WI38 (cell line): ENCODE measurements around the gene ROCK2.

Experiments used
- H3K4me3 ChIP-seq: 2 replicates; pipeline ENCODE4 v1.5.1; 2011; ENCODE audit warnings: low read depth, mild to moderate bottlenecking, control low read depth, low read length
- TF ChIP-seq, protein P1 (sequence below): IDR thresholded peaks from 2 replicates; pipeline ENCODE4 v1.5.1; 2012; ENCODE audit warnings: low read depth, mild to moderate bottlenecking, control low read depth, low read length

The ROCK2 gene

DNA sequence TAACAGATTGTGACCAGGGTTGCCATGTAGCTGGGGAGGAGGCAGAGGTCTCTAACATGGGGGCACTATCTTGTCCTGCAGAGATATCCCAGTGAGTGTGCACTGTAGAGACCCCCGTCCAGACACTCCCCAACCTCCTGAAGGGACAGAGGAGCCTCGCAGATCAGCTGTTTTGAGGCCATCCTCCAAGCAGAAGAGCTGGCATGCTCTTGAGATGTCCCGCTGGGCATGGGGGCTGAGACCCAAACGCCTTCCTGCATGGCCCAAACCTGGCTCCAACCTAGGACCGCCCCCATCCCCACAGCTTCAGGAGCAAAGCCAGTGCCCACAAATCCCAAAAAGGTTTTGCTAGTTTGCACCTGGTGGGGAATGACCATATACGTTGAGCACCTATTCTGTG, 191.8 kb downstream of the ROCK2 start:
- TF ChIP-seq, protein P1, sequence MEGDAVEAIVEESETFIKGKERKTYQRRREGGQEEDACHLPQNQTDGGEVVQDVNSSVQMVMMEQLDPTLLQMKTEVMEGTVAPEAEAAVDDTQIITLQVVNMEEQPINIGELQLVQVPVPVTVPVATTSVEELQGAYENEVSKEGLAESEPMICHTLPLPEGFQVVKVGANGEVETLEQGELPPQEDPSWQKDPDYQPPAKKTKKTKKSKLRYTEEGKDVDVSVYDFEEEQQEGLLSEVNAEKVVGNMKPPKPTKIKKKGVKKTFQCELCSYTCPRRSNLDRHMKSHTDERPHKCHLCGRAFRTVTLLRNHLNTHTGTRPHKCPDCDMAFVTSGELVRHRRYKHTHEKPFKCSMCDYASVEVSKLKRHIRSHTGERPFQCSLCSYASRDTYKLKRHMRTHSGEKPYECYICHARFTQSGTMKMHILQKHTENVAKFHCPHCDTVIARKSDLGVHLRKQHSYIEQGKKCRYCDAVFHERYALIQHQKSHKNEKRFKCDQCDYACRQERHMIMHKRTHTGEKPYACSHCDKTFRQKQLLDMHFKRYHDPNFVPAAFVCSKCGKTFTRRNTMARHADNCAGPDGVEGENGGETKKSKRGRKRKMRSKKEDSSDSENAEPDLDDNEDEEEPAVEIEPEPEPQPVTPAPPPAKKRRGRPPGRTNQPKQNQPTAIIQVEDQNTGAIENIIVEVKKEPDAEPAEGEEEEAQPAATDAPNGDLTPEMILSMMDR = no peak
- H3K4me3 ChIP-seq = no peak overlapping the region

DNA sequence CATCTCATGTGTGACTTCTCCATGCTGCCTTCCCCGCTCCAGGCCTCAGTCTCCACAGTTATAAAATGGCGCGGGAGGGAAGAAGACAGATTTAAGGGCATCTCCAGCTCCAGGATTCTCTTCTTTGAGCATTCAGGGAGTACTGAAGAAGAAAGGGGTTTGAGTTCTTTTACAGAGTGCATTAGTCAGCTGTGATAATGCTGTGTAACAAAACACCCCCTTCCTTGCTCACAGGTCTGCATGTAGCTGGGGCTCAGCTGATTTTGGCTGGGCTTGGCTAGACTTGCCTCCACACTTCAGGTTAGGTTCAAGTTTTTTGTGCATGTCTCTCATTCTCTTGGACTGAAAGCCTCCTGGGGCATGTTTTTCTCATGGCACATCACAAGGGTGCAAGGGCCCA, 197.2 kb downstream of the ROCK2 start:
- no peak overlapping the region for H3K4me3 ChIP-seq
- TF ChIP-seq, protein P1 = no peak

DNA sequence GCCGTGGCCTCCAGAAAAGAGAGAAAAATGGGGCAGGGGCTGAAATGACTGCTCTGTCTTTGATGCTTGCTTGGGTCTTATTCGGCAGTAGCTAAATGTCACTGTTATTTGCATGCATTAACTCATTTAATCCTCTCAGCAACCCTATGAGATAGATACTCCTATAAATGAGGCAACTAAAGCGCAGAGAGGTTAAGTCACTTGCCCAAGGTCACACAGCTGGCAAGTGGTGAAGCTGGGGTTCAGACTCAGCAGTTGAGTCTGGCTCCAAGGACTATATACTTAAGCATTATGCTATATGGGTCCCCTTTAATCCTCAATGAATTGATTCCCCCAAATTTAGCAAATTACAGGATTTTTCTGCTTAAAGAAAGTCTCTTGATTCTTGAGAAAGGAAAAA, 198.4 kb downstream of the ROCK2 start:
- no peak overlapping the region for H3K4me3 ChIP-seq
- TF ChIP-seq, protein P1 = no peak

DNA sequence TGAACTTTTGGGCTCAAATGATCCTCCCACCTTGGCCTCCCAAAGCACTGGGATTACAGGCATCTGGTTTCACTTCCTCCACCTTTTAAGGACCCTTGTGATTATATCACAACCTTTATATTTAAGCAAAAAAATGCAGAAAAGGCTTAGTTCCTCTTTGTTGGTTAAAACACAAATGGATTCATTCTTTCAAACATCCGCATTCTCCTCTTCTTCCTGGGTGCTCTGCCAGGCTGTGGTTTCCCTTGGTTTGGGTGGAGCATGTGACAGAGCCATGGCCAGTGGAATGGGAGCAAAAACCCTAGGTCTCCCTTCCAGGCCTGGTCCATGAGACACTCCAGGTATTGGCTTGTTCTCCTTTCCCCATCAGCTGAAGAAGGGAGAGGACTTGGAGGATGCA, 199.1 kb downstream of the ROCK2 start:
- no peak overlapping the region for H3K4me3 ChIP-seq
- TF ChIP-seq, protein P1 = no peak

DNA sequence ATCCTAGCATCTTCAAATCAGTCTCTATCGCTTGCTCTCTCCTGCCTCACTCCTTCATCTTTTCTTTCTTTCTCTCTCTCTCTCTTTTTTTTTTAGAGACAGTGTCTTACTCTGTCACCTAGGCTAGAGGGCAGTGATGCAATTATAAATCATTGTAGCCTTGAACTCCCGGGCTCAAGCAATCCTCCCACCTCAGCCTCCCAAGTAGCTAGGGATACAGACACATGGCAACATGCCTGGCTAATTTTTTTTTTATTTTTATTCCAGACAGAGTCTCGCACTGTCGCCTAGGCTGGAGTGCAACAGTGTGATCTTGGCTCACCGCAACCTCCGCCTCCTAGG, 199.7 kb downstream of the ROCK2 start:
- TF ChIP-seq, protein P1 = no peak
- H3K4me3 ChIP-seq = no peak overlapping the region

DNA sequence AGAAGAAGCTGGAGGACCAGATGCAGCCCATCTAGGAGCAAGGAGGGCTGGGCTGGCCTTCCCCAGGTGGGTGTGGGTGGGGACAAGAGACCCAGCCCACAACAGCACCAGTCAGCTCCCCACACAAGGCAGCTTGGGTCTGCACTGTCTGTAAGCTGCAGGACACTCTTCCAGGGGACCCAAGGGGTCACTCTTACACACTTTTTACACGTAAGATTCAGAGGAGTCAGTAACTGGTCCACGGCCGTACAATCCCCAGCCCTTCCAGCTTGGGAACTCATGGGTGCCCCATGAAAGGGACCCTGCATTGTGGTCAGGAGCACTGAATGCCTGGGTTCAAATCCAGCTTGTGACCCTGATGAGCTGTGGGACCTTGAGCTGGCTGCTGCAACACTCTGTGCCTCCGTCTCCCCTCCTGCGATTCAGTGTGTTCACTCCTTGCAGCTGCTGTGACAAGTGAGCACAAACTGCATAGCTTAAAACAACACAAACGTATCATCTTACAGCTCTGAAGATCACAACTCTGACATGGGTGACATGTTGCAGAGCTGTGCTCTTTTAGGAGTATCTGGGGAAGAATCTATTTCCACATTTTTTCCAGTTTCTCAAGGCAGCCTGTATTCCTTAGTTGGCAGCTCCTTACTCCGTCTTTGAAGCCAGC, 200.2 kb downstream of the ROCK2 start:
- TF ChIP-seq, protein P1 = no peak
- no peak overlapping the region for H3K4me3 ChIP-seq

DNA sequence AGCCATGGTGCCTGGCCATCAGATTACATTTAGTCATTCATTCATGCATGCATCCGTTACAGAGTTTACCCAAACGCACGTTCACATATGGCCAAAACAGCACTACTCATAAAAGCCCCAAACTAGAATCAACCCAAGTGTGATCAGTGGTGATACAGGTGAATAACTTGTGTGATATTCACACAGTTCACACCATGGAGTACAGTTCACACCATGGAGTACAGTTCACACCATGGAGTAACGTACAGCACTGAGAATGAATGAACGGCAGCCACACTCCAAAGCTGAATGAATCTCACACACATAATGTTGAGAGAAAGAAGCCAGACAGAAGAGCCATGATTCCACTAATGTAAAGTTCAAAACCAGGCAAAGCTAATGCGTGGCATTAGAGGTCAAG, 201.4 kb downstream of the ROCK2 start:
- H3K4me3 ChIP-seq = no peak overlapping the region
- TF ChIP-seq, protein P1 = no peak
